Panc1 (cell line): ENCODE measurements around the gene NR5A2.
A peak's percentile ranks its signal among the peaks of the same experiment; 100 is the strongest.

Experiments
- CTCF ChIP-seq: fragments of 450-650 bp; IDR thresholded peaks from 2 replicates; pipeline ENCODE4 v1.5.1; 2017; ENCODE audit warnings: mild to moderate bottlenecking
- POLR2AphosphoS5 ChIP-seq: IDR thresholded peaks from 2 replicates; pipeline ENCODE4 v1.6.1; 2012; ENCODE audit warnings: mild to moderate bottlenecking, low read depth, low read length, moderate library complexity
- REST ChIP-seq, 2 experiments: IDR thresholded peaks; 2 replicates each; pipeline ENCODE4 v1.6.1; 2011 to 2012; ENCODE audit warnings: low read depth in 2 of 2, control low read depth in 1 of 2, low read length in 1 of 2, mild to moderate bottlenecking in 1 of 2, moderate library complexity in 1 of 2; ENCODE audit not compliant: insufficient read depth in 1 of 2
- TCF7L2 ChIP-seq: IDR thresholded peaks from 2 replicates; pipeline ENCODE4 v1.6.1; 2011; ENCODE audit warnings: mild to moderate bottlenecking, low read depth, low read length, inconsistent platforms

- TF ChIP-seq REST (IDR thresholded peaks at IDR 0.05; ENCODE audit: insufficient read depth in 1 of 2, low read depth in 2 of 2, low read length in 1 of 2), result no peak
- TF ChIP-seq CTCF, result no peak
- TF ChIP-seq TCF7L2, result peak; percentile 13; the same call in 1 of the 2 replicates
- TF ChIP-seq POLR2AphosphoS5, result no peak
Measured at GRCh38 chr1:200107004-200107470, 79.5 kb downstream of the NR5A2 start.
